GM18519 (cell line): ENCODE measurements around the gene SUSD4.

Experiments used
- ATAC-seq: cut with Tn5 transposase; IDR thresholded peaks from one replicate; pipeline ENCODE4 v1.9.1; 2021; ENCODE audit warnings: mild to moderate bottlenecking, moderate library complexity; ENCODE audit not compliant: unreplicated experiment, low FRiP score

SUSD4 gene

GRCh38 chr1:223363057-223363855 is 720 bp downstream of the SUSD4 start:
- no peak for ATAC-seq

- no peak for ATAC-seq
Measured at GRCh38 chr1:223358826-223359225, 5.2 kb downstream of the SUSD4 start.

- no peak for ATAC-seq
Measured at GRCh38 chr1:223355699-223356098, 8.3 kb downstream of the SUSD4 start.

- no peak for ATAC-seq
Measured at GRCh38 chr1:223353939-223354338, 10.0 kb downstream of the SUSD4 start.

- no peak for ATAC-seq
Measured at GRCh38 chr1:223352944-223353343, 11.0 kb downstream of the SUSD4 start.

- ATAC-seq = no peak
Measured at GRCh38 chr1:223350361-223350908, 13.5 kb downstream of the SUSD4 start.

- no peak for ATAC-seq
Measured at GRCh38 chr1:223349241-223349640, 14.7 kb downstream of the SUSD4 start.

- no peak for ATAC-seq
Measured at GRCh38 chr1:223348439-223348838, 15.5 kb downstream of the SUSD4 start.

- no peak for ATAC-seq
Measured at GRCh38 chr1:223347583-223347982, 16.4 kb downstream of the SUSD4 start.

- ATAC-seq = no peak
Measured at GRCh38 chr1:223346311-223346710, 17.7 kb downstream of the SUSD4 start.

- ATAC-seq = no peak
Measured at GRCh38 chr1:223345720-223346119, 18.3 kb downstream of the SUSD4 start.

GRCh38 chr1:223344491-223344890 is 19.5 kb downstream of the SUSD4 start:
- no peak for ATAC-seq

GRCh38 chr1:223343692-223344091 is 20.3 kb downstream of the SUSD4 start:
- no peak for ATAC-seq

GRCh38 chr1:223341121-223341520 is 22.9 kb downstream of the SUSD4 start:
- ATAC-seq = no peak

- ATAC-seq = no peak
Measured at GRCh38 chr1:223340637-223341036, 23.3 kb downstream of the SUSD4 start.

GRCh38 chr1:223339861-223340260 is 24.1 kb downstream of the SUSD4 start:
- no peak for ATAC-seq

GRCh38 chr1:223338811-223339746 is 24.9 kb downstream of the SUSD4 start:
- ATAC-seq = no peak

GRCh38 chr1:223337174-223337869 is 26.7 kb downstream of the SUSD4 start:
- ATAC-seq = no peak

- ATAC-seq = no peak
Measured at GRCh38 chr1:223334156-223334555, 29.8 kb downstream of the SUSD4 start.

GRCh38 chr1:223332997-223333396 is 31.0 kb downstream of the SUSD4 start:
- ATAC-seq = no peak

- ATAC-seq = no peak
Measured at GRCh38 chr1:223331929-223332328, 32.0 kb downstream of the SUSD4 start.
